ENCODE results near the gene MMP15.
"Not testable (repeated sequence)": the region's sequence is repeated elsewhere in the genome, so short reads cannot be mapped to it uniquely, and the experiment has no call there.

Gene MMP15

GRCh38 chr16:58047557-58048348 lies 22.2 kb downstream of the MMP15 start:
- no peaks in the 10 kb centered on the region for H3K27me3 Mint-ChIP-seq

GRCh38 chr16:58048494-58049231 lies 23.1 kb downstream of the MMP15 start:
- Mint-ChIP-seq H3K27me3 (no peaks in the 10 kb centered on the region), H3K4me3 (no peak overlapping the region), H3K36me3 (no peaks in the 10 kb centered on the region), H3K4me1 (no peaks in the 10 kb centered on the region), H3K27ac (no peak overlapping the region), H3K9me3 (no peaks in the 10 kb centered on the region)

More at GRCh38 chr16:58047557-58048348, 22.2 kb downstream of the MMP15 start:
- Mint-ChIP-seq H3K9me3 (no peaks in the 10 kb centered on the region), H3K27ac (no peak overlapping the region), H3K36me3 (no peaks in the 10 kb centered on the region), H3K4me3 (no peak overlapping the region), H3K4me1 (no peaks in the 10 kb centered on the region)

DNA sequence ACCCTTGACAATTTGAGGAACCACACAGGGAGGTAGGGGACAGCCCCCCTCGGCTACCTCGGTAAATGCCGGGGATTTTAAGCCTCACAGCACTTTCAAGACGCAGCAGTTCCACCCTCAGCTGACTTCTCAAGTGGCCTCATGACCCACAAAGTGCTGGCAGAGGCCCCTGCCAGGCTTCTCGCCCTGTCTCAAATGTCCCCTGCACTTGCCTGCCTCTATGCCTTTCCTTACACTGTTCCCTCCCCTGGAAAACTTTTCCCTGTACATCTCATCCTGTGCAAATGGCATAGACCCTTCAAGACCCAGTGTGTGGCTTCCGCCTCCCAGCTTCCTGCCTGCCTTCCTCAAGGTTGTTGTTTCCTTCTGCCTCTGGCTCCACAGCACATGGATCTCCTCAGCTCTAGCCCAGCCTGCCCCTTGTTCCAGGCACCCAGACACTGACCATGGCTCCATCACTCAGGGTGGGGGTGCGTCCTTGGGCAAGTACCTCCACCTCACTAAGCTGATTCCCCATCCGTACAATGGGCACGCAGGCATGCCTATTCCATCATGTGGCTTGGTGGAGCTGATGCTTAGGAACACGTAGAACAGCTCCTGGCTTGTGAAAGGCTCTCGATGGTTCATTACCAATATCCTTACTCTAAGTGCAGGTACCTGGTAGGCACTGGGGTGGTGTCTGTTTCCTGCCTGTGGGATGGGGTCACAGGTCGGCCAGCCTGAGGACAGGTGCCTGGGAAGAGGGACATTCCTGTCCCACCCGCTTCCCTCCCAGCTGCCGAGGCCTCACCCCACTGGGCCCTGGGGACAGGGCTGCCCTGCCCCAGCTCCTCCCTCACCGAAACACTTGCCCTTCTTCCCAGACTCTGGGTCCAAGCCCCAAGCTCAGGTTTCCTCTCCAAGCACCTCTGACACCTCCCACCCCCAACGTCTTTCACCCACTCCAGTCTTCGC lies 24.0 kb downstream of the MMP15 start:
- no peak overlapping the region for H3K27ac Mint-ChIP-seq
- H3K4me3 Mint-ChIP-seq = no peak overlapping the region
- no peaks in the 10 kb centered on the region for H3K9me3 Mint-ChIP-seq
- H3K36me3 Mint-ChIP-seq = no peaks in the 10 kb centered on the region
- H3K27me3 Mint-ChIP-seq = no peaks in the 10 kb centered on the region
- no peaks in the 10 kb centered on the region for H3K4me1 Mint-ChIP-seq

DNA sequence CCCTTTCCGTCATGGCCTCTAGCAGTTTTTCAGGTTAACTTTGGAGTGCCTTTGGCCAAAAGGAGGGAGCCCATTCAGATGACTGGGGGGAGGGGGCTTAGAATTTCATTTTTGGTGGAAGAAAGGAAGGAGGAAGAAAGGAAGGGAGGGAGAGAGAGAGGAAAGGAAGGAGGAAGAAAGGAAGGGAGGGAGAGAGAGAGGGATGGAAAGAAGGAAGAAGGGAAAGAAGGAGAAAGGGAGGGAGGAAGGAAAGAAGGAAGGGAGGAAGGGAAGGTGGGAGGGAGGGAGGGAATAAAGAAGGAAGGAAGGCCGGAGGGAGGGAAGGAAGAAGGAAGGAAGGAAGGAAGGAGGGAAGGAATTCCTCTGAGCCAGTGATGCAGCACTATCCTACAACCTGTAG lies 25.7 kb downstream of the MMP15 start:
- Mint-ChIP-seq H3K36me3 (no peaks in the 10 kb centered on the region), H3K27me3 (no peaks in the 10 kb centered on the region), H3K27ac (no peak overlapping the region), H3K4me3 (no peak overlapping the region), H3K9me3 (no peaks in the 10 kb centered on the region), H3K4me1 (no peaks in the 10 kb centered on the region)

GRCh38 chr16:58051821-58052603 lies 26.5 kb downstream of the MMP15 start:
- no peak overlapping the region for H3K27ac Mint-ChIP-seq
- no peaks in the 10 kb centered on the region for H3K9me3 Mint-ChIP-seq
- H3K36me3 Mint-ChIP-seq = no peaks in the 10 kb centered on the region
- H3K4me3 Mint-ChIP-seq = no peak overlapping the region
- no peaks in the 10 kb centered on the region for H3K4me1 Mint-ChIP-seq
- H3K27me3 Mint-ChIP-seq = no peaks in the 10 kb centered on the region

GRCh38 chr16:58053682-58054005 lies 28.1 kb downstream of the MMP15 start:
- Mint-ChIP-seq H3K9me3 (no peaks in the 10 kb centered on the region), H3K4me1 (no peaks in the 10 kb centered on the region), H3K27me3 (no peaks in the 10 kb centered on the region), H3K4me3 (no peak overlapping the region), H3K36me3 (no peaks in the 10 kb centered on the region), H3K27ac (no peak overlapping the region)

- H3K27ac Mint-ChIP-seq = no peak overlapping the region
- H3K9me3 Mint-ChIP-seq = no peaks in the 10 kb centered on the region
- H3K4me1 Mint-ChIP-seq = no peaks in the 10 kb centered on the region
Measured at GRCh38 chr16:58054289-58054688, 28.7 kb downstream of the MMP15 start.

GRCh38 chr16:58056580-58056979 lies 31.0 kb downstream of the MMP15 start:
- Mint-ChIP-seq H3K4me3 (no peak overlapping the region), H3K27me3 (no peaks in the 10 kb centered on the region), H3K9me3 (no peaks in the 10 kb centered on the region), H3K4me1 (no peaks in the 10 kb centered on the region), H3K36me3 (no peaks in the 10 kb centered on the region), H3K27ac (no peak overlapping the region)

More at GRCh38 chr16:58054289-58054688, 28.7 kb downstream of the MMP15 start:
- Mint-ChIP-seq H3K27me3 (no peaks in the 10 kb centered on the region), H3K36me3 (no peaks in the 10 kb centered on the region), H3K4me3 (no peak overlapping the region)

GRCh38 chr16:58057121-58057520 lies 31.6 kb downstream of the MMP15 start:
- Mint-ChIP-seq H3K27me3 (no peaks in the 10 kb centered on the region), H3K4me3 (no peak overlapping the region), H3K4me1 (no peaks in the 10 kb centered on the region), H3K36me3 (no peaks in the 10 kb centered on the region), H3K27ac (no peak overlapping the region), H3K9me3 (no peaks in the 10 kb centered on the region)

DNA sequence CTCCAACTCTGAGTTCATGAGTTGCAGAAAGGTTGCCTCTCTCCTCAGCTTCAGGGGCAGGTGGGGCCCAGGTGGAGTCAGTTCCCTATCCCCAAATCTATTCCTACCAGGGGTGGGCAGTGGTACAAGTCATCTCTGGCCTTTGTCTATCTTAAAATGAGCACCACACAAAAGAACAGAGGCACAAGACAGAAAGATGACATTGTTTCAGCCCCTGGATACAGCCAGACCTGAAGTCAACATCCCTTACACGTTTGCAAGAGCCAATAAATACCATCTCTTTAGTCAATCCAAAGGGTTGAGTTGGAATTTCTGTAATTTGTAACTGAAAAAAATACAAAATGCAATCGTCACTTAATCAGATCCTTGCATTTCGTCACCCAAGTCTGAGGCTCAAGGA lies 32.2 kb downstream of the MMP15 start:
- Mint-ChIP-seq H3K4me1 (no peaks in the 10 kb centered on the region), H3K4me3 (no peak overlapping the region), H3K27ac (no peak overlapping the region), H3K27me3 (no peaks in the 10 kb centered on the region), H3K36me3 (no peaks in the 10 kb centered on the region), H3K9me3 (no peaks in the 10 kb centered on the region)

GRCh38 chr16:58062821-58063220 lies 37.3 kb downstream of the MMP15 start:
- Mint-ChIP-seq H3K9me3 (no peaks in the 10 kb centered on the region), H3K4me3 (no peak overlapping the region), H3K27ac (no peak overlapping the region), H3K36me3 (no peaks in the 10 kb centered on the region), H3K27me3 (no peaks in the 10 kb centered on the region), H3K4me1 (no peaks in the 10 kb centered on the region)

- H3K9me3 Mint-ChIP-seq = no peaks in the 10 kb centered on the region
- no peak overlapping the region for H3K27ac Mint-ChIP-seq
- H3K4me1 Mint-ChIP-seq = no peaks in the 10 kb centered on the region
- no peaks in the 10 kb centered on the region for H3K27me3 Mint-ChIP-seq
- no peaks in the 10 kb centered on the region for H3K36me3 Mint-ChIP-seq
- H3K4me3 Mint-ChIP-seq = no peak overlapping the region
Measured at GRCh38 chr16:58063377-58064076, 38.0 kb downstream of the MMP15 start.

- H3K27ac Mint-ChIP-seq = no peak overlapping the region
- H3K9me3 Mint-ChIP-seq = no peaks in the 10 kb centered on the region
- no peaks in the 10 kb centered on the region for H3K27me3 Mint-ChIP-seq
- no peaks in the 10 kb centered on the region for H3K4me1 Mint-ChIP-seq
- H3K4me3 Mint-ChIP-seq = no peak overlapping the region
- H3K36me3 Mint-ChIP-seq = no peaks in the 10 kb centered on the region
Measured at GRCh38 chr16:58070585-58070984, 45.0 kb downstream of the MMP15 start.

- H3K4me3 Mint-ChIP-seq, H3K9me3 Mint-ChIP-seq, H3K27me3 Mint-ChIP-seq, H3K4me1 Mint-ChIP-seq, H3K36me3 Mint-ChIP-seq: not testable (repeated sequence)
- H3K27ac Mint-ChIP-seq = peak overlapping the region; percentile 41
Measured at GRCh38 chr16:58072134-58072533, 46.6 kb downstream of the MMP15 start.

DNA sequence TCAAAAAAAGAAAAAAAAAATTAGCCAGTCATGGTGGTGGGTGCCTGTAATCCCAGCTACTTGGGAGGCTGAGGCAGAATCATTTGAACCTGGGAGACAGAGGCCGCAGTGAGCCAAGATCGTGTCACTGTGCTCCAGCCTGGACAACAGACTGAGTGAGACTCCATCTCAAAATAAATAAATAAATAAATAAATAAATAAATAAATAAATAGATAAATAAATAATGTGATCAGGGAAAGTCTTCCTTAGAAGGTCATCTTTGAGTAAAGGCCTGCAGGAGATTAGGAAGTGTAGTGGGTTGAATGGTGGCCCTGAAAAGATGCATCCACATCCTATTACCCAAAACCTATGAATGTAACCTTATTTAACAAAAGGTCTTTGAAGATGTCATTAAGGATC lies 47.5 kb downstream of the MMP15 start:
- H3K4me1 Mint-ChIP-seq, H3K27me3 Mint-ChIP-seq, H3K27ac Mint-ChIP-seq, H3K4me3 Mint-ChIP-seq, H3K36me3 Mint-ChIP-seq, H3K9me3 Mint-ChIP-seq: not testable (repeated sequence)
